MM.1S (cell line): Measurements from ENCODE around the gene SEC22C.

Experiments
- DNase-seq: peaks from one replicate; pipeline ENCODE4 v3.0.0-alpha.2; 2015
- H2AFZ ChIP-seq: fragments of 300-600 bp; sonication (generic); 2 replicates; pipeline ENCODE4 v1.6.0; 2016; ENCODE audit warnings: antibody characterized with exemption, low read length
- H3F3A ChIP-seq: fragments of 300-600 bp; sonication (generic); 2 replicates; pipeline ENCODE4 v1.6.1; 2016; ENCODE audit warnings: mild to moderate bottlenecking, antibody characterized with exemption, low read length, moderate library complexity, mixed read lengths; ENCODE audit not compliant: insufficient read depth
- H3K27ac ChIP-seq: fragments of 300-600 bp; sonication (generic); 2 replicates; pipeline ENCODE4 v1.5.1; 2016; ENCODE audit warnings: mild to moderate bottlenecking, low read length
- H3K27me3 ChIP-seq: fragments of 300-600 bp; sonication (generic); replicated peaks from 2 replicates; pipeline ENCODE4 v1.6.0; 2016; ENCODE audit warnings: low read length; ENCODE audit not compliant: insufficient read depth
- H3K36me3 ChIP-seq: fragments of 300-600 bp; sonication (generic); replicated peaks from 2 replicates; pipeline ENCODE4 v1.6.1; 2016; ENCODE audit warnings: mild to moderate bottlenecking, low read length, mixed read lengths; ENCODE audit not compliant: insufficient read depth
- H3K4me1 ChIP-seq: fragments of 300-600 bp; sonication (generic); 2 replicates; pipeline ENCODE4 v1.6.1; 2016; ENCODE audit warnings: low read length, mixed read lengths
- H3K4me2 ChIP-seq: fragments of 300-600 bp; sonication (generic); 2 replicates; pipeline ENCODE4 v1.6.0; 2016; ENCODE audit warnings: low read depth, low read length
- H3K4me3 ChIP-seq: fragments of 300-600 bp; sonication (generic); 2 replicates; pipeline ENCODE4 v1.5.1; 2016; ENCODE audit warnings: low read length, mixed read lengths
- H3K79me2 ChIP-seq: fragments of 300-600 bp; sonication (generic); 2 replicates; pipeline ENCODE4 v1.6.1; 2016; ENCODE audit warnings: mixed run types, low read length, mixed read lengths
- H3K9ac ChIP-seq: fragments of 300-600 bp; sonication (generic); 2 replicates; pipeline ENCODE4 v1.6.1; 2016; ENCODE audit warnings: low read length, mixed read lengths
- H3K9me2 ChIP-seq: fragments of 300-600 bp; sonication (generic); replicated peaks from 2 replicates; pipeline ENCODE4 v1.6.1; 2016; ENCODE audit warnings: mild to moderate bottlenecking, low read length, mixed read lengths; ENCODE audit not compliant: insufficient read depth
- H3K9me3 ChIP-seq: fragments of 300-600 bp; sonication (generic); replicated peaks from 2 replicates; pipeline ENCODE4 v1.6.1; 2016; ENCODE audit warnings: mild to moderate bottlenecking, low read length, mixed read lengths; ENCODE audit not compliant: insufficient read depth
- H4K20me1 ChIP-seq: fragments of 300-600 bp; sonication (generic); 2 replicates; pipeline ENCODE4 v1.6.1; 2016; ENCODE audit warnings: mild to moderate bottlenecking, low read length, moderate library complexity, mixed read lengths; ENCODE audit not compliant: insufficient read depth
- CTCF ChIP-seq: fragments of 300-600 bp; sonication (generic); IDR thresholded peaks from 2 replicates; pipeline ENCODE4 v1.5.1; 2016; ENCODE audit warnings: antibody characterized with exemption, low read length, mixed read lengths
- EZH2 ChIP-seq: fragments of 300-600 bp; sonication (generic); optimal IDR thresholded peaks from 2 replicates; pipeline ENCODE3; 2017; ENCODE audit warnings: low read depth, mild to moderate bottlenecking, antibody characterized with exemption, low read length, mixed read lengths
- EZH2phosphoT487 ChIP-seq: fragments of 300-600 bp; sonication (generic); IDR thresholded peaks from 2 replicates; pipeline ENCODE4 v1.6.1; 2018; ENCODE audit warnings: antibody characterized with exemption, low read length

SEC22C gene

DNA sequence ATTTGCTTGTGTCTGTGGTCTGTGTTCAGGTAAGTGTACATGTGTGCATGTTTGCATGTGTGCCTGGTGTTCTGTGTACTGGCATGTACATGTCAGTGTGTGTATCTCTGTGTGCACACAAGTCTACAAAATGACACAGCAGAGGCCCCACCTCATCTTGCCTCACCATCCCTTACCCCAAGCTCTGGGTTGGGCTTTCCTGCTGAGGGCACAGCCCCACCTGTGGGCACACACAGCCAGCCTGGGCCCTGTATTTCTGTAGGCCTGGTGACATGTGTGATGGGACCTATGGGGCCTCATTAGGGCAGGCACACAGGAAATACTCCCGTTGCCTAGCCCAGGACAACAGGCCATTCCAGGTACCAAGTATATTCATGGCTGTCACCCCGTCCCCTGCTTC, 65.8 kb downstream of the SEC22C start:
- TF ChIP-seq CTCF (no peak), EZH2 (no peak)
- DNase-seq: no peak
- H3K9ac ChIP-seq: no peak overlapping the region
- no peaks in the 10 kb centered on the region for H3K9me3 ChIP-seq
- H3F3A ChIP-seq: no peaks in the 10 kb centered on the region
- H4K20me1 ChIP-seq: no peaks in the 10 kb centered on the region
- no peak overlapping the region for H2AFZ ChIP-seq
- no peaks in the 10 kb centered on the region for H3K79me2 ChIP-seq
- H3K27me3 ChIP-seq: no peaks in the 10 kb centered on the region
- H3K36me3 ChIP-seq: no peaks in the 10 kb centered on the region
- no peaks in the 10 kb centered on the region for H3K9me2 ChIP-seq
- H3K27ac ChIP-seq: no peak overlapping the region
- no peaks in the 10 kb centered on the region for H3K4me1 ChIP-seq
- no peak overlapping the region for H3K4me2 ChIP-seq
- no peak overlapping the region for H3K4me3 ChIP-seq

- no peak overlapping the region for H2AFZ ChIP-seq
- no peak for TF ChIP-seq EZH2
- no peak for TF ChIP-seq EZH2phosphoT487
- TF ChIP-seq CTCF: no peak
- no peak overlapping the region for H3K9ac ChIP-seq
- H3K36me3 ChIP-seq: no peaks in the 10 kb centered on the region
- no peaks in the 10 kb centered on the region for H3K79me2 ChIP-seq
- H3F3A ChIP-seq: no peaks in the 10 kb centered on the region
- H3K4me3 ChIP-seq: no peak overlapping the region
- no peaks in the 10 kb centered on the region for H4K20me1 ChIP-seq
- no peaks in the 10 kb centered on the region for H3K27me3 ChIP-seq
- no peaks in the 10 kb centered on the region for H3K4me1 ChIP-seq
- H3K9me3 ChIP-seq: no peaks in the 10 kb centered on the region
- no peak for DNase-seq
- H3K27ac ChIP-seq: no peak overlapping the region
- H3K4me2 ChIP-seq: no peak overlapping the region
- no peaks in the 10 kb centered on the region for H3K9me2 ChIP-seq
These were observed 66.3 kb downstream of the SEC22C start for GRCh38 chr3:42515391-42515916.

- Histone ChIP-seq H3K9me3 (no peaks in the 10 kb centered on the region), H3K9ac (no peak overlapping the region), H3K9me2 (no peaks in the 10 kb centered on the region), H3K4me1 (no peaks in the 10 kb centered on the region), H3K27me3 (no peaks in the 10 kb centered on the region), H3K79me2 (no peaks in the 10 kb centered on the region), H3K4me3 (no peak overlapping the region), H3K4me2 (no peak overlapping the region), H3F3A (no peaks in the 10 kb centered on the region), H4K20me1 (no peaks in the 10 kb centered on the region), H3K36me3 (no peaks in the 10 kb centered on the region), H3K27ac (no peak overlapping the region), H2AFZ (no peak overlapping the region)
- DNase-seq: no peak
- no peak for TF ChIP-seq EZH2
- TF ChIP-seq EZH2phosphoT487: no peak
- TF ChIP-seq CTCF: no peak
These were observed 66.9 kb downstream of the SEC22C start for GRCh38 chr3:42514876-42515275.
